ENCODE data around the gene NKX2-4. TPM values are rescaled to one million over a fixed set of nuclear protein-coding genes. Genes with fewer than 3 reads are reported as not detected.

The NKX2-4 gene
- total RNA-seq, 1 experiment from 2014 or later = not detected

DNA sequence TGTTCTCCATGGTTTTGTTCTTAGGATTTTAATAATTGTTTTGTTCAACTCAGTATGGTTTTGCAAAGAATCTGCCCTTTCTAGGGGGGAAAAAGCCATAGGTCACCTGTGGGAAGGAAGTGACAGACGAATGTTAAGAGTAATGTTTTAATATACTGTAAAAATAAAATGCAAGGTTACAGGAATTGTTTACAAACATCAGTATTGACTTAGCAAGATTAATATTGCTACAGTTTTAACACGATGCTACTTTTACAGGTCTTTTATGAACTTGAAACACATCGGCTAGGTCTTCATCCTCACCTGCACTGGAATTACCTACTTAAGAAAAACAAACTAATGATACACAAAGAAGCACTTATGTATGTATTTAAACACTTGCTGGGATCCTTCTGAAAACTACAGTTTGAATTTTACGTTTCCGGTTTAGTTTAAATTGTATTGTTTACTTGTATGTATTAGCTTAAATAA is 1.7 kb upstream of the NKX2-4 start:
- BruUV-seq (replicated peaks) = no TSS peak
- CTCF ChIA-PET = no interaction called here
- RAD21 ChIA-PET (ENCODE audit: low non-redundant PET in 1 of 2, low total read pairs in 2 of 2, uncharacterized antibody in 2 of 2, unreplicated experiment in 2 of 2) = no interaction called here

More for the DNA sequence above, 1.7 kb upstream of the NKX2-4 start:
- H3K27me3 ChIP-seq (ENCODE audit: insufficient read depth, low read length) = peaks cover 28% of the 10 kb centered on the region
- H3K4me1 ChIP-seq (ENCODE audit: control insufficient read depth in 1 of 2, insufficient read depth in 2 of 2, low read length in 2 of 2) = no peaks in the 10 kb centered on the region
- H3K36me3 ChIP-seq (ENCODE audit: control insufficient read depth in 1 of 2, insufficient read depth in 2 of 2, low read length in 2 of 2) = no peaks in the 10 kb centered on the region
- H3K79me2 ChIP-seq (ENCODE audit: insufficient read depth, low read length) = no peaks in the 10 kb centered on the region
- H2AFZ ChIP-seq (ENCODE audit: low read depth, low read length, poor library complexity, severe bottlenecking) = no peak overlapping the region
- no peak overlapping the region for H3K27ac ChIP-seq (ENCODE audit: low read depth, low read length)
- H3K4me3 ChIP-seq (replicated peaks in 1 of 2; ENCODE audit: low read depth in 1 of 2, low read length in 2 of 2) = no peak overlapping the region
- no peak overlapping the region for H3K4me2 ChIP-seq (ENCODE audit: low read length)
- no peaks in the 10 kb centered on the region for H3K9me2 ChIP-seq (ENCODE audit: insufficient read depth)
- no peak overlapping the region for H3K9ac ChIP-seq (ENCODE audit: low read length)
- intact Hi-C loops (cut with micrococcal nuclease) = no loop called here
- no peak for DNase-seq (ENCODE audit: low read depth, low spot score)
- ATAC-seq = no peak
- H4K20me1 ChIP-seq (ENCODE audit: insufficient read depth) = no peaks in the 10 kb centered on the region
- TF ChIP-seq YY1 (IDR thresholded peaks at IDR 0.05; ENCODE audit: extremely low read depth, insufficient replicate concordance, low read depth, low read length) (no peak), EZH2 (IDR thresholded peaks at IDR 0.05) (no peak), POLR2A (IDR thresholded peaks at IDR 0.05; ENCODE audit: borderline replicate concordance, extremely low read depth, insufficient read depth, insufficient read length) (no peak), TCF7L2 (IDR thresholded peaks at IDR 0.05; ENCODE audit: borderline replicate concordance, extremely low read depth, insufficient read depth, insufficient read length) (no peak), SIN3A (IDR thresholded peaks at IDR 0.05; ENCODE audit: low read depth) (no peak), CTCF (IDR thresholded peaks at IDR 0.05 in 2 of 3, conservative IDR thresholded peaks at IDR 0.05 in 1 of 3; ENCODE audit: borderline replicate concordance in 1 of 3, insufficient read depth in 1 of 3, low read depth in 2 of 3, low read length in 2 of 3) (no peak), EGR1 (IDR thresholded peaks at IDR 0.05; ENCODE audit: low read depth) (no peak), SRF (IDR thresholded peaks at IDR 0.05; ENCODE audit: low read depth) (no peak), FOSL1 (IDR thresholded peaks at IDR 0.05; ENCODE audit: low read depth) (no peak), ZFX (IDR thresholded peaks at IDR 0.05) (no peak), ZNF274 (IDR thresholded peaks at IDR 0.05; ENCODE audit: low read depth, low read length) (no peak)
- TF ChIP-seq, protein P1, sequence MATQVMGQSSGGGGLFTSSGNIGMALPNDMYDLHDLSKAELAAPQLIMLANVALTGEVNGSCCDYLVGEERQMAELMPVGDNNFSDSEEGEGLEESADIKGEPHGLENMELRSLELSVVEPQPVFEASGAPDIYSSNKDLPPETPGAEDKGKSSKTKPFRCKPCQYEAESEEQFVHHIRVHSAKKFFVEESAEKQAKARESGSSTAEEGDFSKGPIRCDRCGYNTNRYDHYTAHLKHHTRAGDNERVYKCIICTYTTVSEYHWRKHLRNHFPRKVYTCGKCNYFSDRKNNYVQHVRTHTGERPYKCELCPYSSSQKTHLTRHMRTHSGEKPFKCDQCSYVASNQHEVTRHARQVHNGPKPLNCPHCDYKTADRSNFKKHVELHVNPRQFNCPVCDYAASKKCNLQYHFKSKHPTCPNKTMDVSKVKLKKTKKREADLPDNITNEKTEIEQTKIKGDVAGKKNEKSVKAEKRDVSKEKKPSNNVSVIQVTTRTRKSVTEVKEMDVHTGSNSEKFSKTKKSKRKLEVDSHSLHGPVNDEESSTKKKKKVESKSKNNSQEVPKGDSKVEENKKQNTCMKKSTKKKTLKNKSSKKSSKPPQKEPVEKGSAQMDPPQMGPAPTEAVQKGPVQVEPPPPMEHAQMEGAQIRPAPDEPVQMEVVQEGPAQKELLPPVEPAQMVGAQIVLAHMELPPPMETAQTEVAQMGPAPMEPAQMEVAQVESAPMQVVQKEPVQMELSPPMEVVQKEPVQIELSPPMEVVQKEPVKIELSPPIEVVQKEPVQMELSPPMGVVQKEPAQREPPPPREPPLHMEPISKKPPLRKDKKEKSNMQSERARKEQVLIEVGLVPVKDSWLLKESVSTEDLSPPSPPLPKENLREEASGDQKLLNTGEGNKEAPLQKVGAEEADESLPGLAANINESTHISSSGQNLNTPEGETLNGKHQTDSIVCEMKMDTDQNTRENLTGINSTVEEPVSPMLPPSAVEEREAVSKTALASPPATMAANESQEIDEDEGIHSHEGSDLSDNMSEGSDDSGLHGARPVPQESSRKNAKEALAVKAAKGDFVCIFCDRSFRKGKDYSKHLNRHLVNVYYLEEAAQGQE (IDR thresholded peaks at IDR 0.05; ENCODE audit: low read depth) = no peak
- POLR2A ChIA-PET = no interaction called here
- H3K9me3 ChIP-seq (ENCODE audit: control insufficient read depth in 1 of 2, insufficient read depth in 1 of 2, low read depth in 1 of 2, low read length in 2 of 2) = no peaks in the 10 kb centered on the region
